Parathyroid adenoma (tissue), 2 donors: ENCODE data around the gene C4orf33.

ENCODE experiments used
- H2AFZ ChIP-seq: fragments of 300-600 bp; sonication (generic); one replicate; pipeline ENCODE4 v1.7.0; 2017; ENCODE audit warnings: antibody characterized with exemption, mild to moderate bottlenecking
- H3K27ac ChIP-seq: fragments of 300-600 bp; sonication (generic); one replicate; pipeline ENCODE4 v1.7.0; 2017
- H3K27me3 ChIP-seq: fragments of 300-600 bp; sonication (generic); one replicate; pipeline ENCODE4 v1.7.0; 2017; ENCODE audit warnings: low read length; ENCODE audit not compliant: control insufficient read depth, insufficient read depth
- H3K36me3 ChIP-seq: fragments of 300-600 bp; sonication (generic); one replicate; pipeline ENCODE4 v1.7.0; 2017; ENCODE audit warnings: low read length; ENCODE audit not compliant: control insufficient read depth, insufficient read depth
- H3K4me1 ChIP-seq: fragments of 300-600 bp; sonication (generic); one replicate; pipeline ENCODE4 v1.7.0; 2017; ENCODE audit warnings: control low read depth
- H3K4me2 ChIP-seq: fragments of 300-600 bp; sonication (generic); one replicate; pipeline ENCODE4 v1.7.0; 2017; ENCODE audit warnings: low read length
- H3K4me3 ChIP-seq: fragments of 300-600 bp; sonication (generic); one replicate; pipeline ENCODE4 v1.7.0; 2017; ENCODE audit warnings: low read depth, low read length
- H3K79me2 ChIP-seq: fragments of 300-600 bp; sonication (generic); one replicate; pipeline ENCODE4 v1.7.0; 2017; ENCODE audit warnings: control low read depth
- H3K9ac ChIP-seq: fragments of 300-600 bp; sonication (generic); one replicate; pipeline ENCODE4 v1.7.0; 2017; ENCODE audit warnings: mild to moderate bottlenecking
- H3K9me3 ChIP-seq: fragments of 300-600 bp; sonication (generic); one replicate; pipeline ENCODE4 v1.7.0; 2017; ENCODE audit warnings: low read length; ENCODE audit not compliant: control insufficient read depth
- CTCF ChIP-seq: fragments of 300-600 bp; sonication (generic); IDR thresholded peaks from one replicate; pipeline ENCODE4 v1.7.0; 2017; ENCODE audit warnings: antibody characterized with exemption, mild to moderate bottlenecking
- donor health status: primary hyperparathyroidism.

C4orf33 gene

DNA sequence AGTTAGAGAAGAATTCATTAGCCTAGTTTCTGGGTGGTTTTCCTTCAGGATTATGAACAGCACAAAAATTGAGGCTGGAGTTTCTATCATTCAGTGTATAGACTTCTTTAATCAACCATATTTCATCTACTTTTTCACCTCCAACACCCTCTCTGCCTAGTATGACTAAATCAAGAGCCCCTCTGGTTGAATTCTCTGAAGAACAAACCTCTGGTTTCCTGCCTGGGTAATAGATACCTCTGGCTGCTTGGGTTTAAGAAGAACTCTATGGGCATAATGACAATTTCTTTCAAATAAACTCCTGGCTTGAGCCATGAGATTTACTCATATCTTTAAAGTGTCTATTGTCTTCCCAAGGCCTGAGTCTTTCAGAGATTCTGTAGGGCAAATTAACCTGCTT is 66.5 kb downstream of the C4orf33 start:
- Histone ChIP-seq H3K27ac (no peak overlapping the region), H3K4me3 (no peak overlapping the region), H2AFZ (no peak overlapping the region), H3K79me2 (no peaks in the 10 kb centered on the region), H3K4me1 (no peaks in the 10 kb centered on the region), H3K36me3 (no peaks in the 10 kb centered on the region), H3K9ac (no peak overlapping the region), H3K9me3 (no peaks in the 10 kb centered on the region), H3K4me2 (no peak overlapping the region), H3K27me3 (no peaks in the 10 kb centered on the region)
- TF ChIP-seq CTCF: no peak

DNA sequence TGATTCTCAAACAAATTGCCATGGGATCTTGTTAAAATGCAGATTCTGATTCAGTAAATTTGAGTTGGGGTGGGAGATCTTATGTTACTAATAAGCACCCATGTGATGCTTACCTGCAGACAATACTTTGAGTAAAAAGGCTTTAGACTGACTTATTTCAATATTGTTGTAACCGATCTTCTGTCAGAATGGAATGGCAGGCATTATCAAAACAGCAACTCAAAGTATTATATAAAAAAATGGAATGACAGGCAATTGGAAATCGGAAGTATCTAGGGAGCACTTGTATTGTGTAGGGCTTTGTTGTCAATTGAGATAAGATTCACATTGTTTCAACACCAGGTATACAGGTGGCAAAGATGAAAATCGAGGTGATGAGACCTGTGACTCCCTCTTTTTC is 67.5 kb downstream of the C4orf33 start:
- no peak overlapping the region for H2AFZ ChIP-seq
- no peak for TF ChIP-seq CTCF
- no peak overlapping the region for H3K4me2 ChIP-seq
- H3K4me1 ChIP-seq: no peaks in the 10 kb centered on the region
- H3K9ac ChIP-seq: no peak overlapping the region
- no peaks in the 10 kb centered on the region for H3K36me3 ChIP-seq
- H3K27ac ChIP-seq: no peak overlapping the region
- no peaks in the 10 kb centered on the region for H3K27me3 ChIP-seq
- H3K4me3 ChIP-seq: no peak overlapping the region
- H3K79me2 ChIP-seq: no peaks in the 10 kb centered on the region
- no peaks in the 10 kb centered on the region for H3K9me3 ChIP-seq

DNA sequence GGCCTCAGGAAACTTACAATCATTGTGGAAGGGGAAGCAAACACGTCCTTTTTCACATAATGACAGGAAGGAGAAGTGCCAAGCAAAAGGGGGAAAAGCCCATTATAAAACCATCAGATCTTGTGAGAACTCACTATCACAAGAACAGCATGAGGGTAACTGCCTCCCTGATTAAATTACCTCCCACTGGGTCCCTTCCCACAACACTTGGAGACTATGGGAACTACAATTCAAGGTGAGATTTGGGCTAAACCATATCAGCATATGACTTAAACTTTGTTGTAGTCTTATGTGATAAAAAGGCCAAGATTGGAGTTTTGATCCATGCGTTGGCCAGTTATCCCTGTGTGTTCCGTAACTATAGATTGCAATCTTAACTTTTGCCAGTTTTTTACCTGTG is 68.3 kb downstream of the C4orf33 start:
- Histone ChIP-seq H3K9me3 (no peaks in the 10 kb centered on the region), H2AFZ (no peak overlapping the region)

More for the DNA sequence above, 68.3 kb downstream of the C4orf33 start:
- Histone ChIP-seq H3K4me2 (no peak overlapping the region), H3K36me3 (no peaks in the 10 kb centered on the region), H3K9ac (no peak overlapping the region), H3K4me3 (no peak overlapping the region), H3K27me3 (no peaks in the 10 kb centered on the region), H3K4me1 (no peaks in the 10 kb centered on the region), H3K27ac (no peak overlapping the region), H3K79me2 (no peaks in the 10 kb centered on the region)
- TF ChIP-seq CTCF: no peak
